Natural killer cell (primary cell): ENCODE data around the gene GIGYF2. TPM values are rescaled to one million over a fixed set of nuclear protein-coding genes. Genes with fewer than 3 reads are reported as not detected.

Experiments used
- ATAC-seq, 3 donors: fragments of 150-1000 bp in 2 of 3; fragments of 200-7000 bp in 1 of 3; cut with Tn5 transposase; 1 replicate in 1 of 3; 2 replicates in 2 of 3; pipeline ENCODE4 v1.10.0; 2021; ENCODE audit warnings: mild to moderate bottlenecking in 2 of 3, moderate library complexity in 2 of 3
- DNase-seq, 2 donors: peaks; one replicate each; pipeline versions ENCODE4 v3.0.0 to v3.0.0-alpha.2; 2013 to 2021; ENCODE audit warnings: mixed read lengths in 1 of 2
- H3K27ac ChIP-seq: one replicate; pipeline ENCODE4 v1.5.1; 2013; ENCODE audit warnings: mild to moderate bottlenecking, low read length
- H3K27me3 ChIP-seq: one replicate; pipeline ENCODE4 v1.6.1; 2013; ENCODE audit warnings: low read length; ENCODE audit not compliant: control insufficient read depth, insufficient read depth
- H3K36me3 ChIP-seq: one replicate; pipeline ENCODE4 v1.6.1; 2013; ENCODE audit warnings: low read length; ENCODE audit not compliant: control insufficient read depth, insufficient read depth
- H3K4me1 ChIP-seq: one replicate; pipeline ENCODE4 v1.6.1; 2013; ENCODE audit warnings: low read length; ENCODE audit not compliant: control insufficient read depth, insufficient read depth
- H3K4me3 ChIP-seq: one replicate; pipeline ENCODE4 v1.5.1; 2013; ENCODE audit warnings: low read length
- H3K9me3 ChIP-seq: one replicate; pipeline ENCODE4 v1.6.1; 2013; ENCODE audit warnings: low read length; ENCODE audit not compliant: control insufficient read depth, insufficient read depth
- H3K27ac Mint-ChIP-seq, 2 donors: one replicate each; pipeline ENCODE4 v1.8.0; 2022; ENCODE audit warnings: mild to moderate bottlenecking in 2 of 2, mixed read lengths in 2 of 2, moderate library complexity in 1 of 2
- H3K27me3 Mint-ChIP-seq, 2 donors: one replicate each; pipeline ENCODE4 v1.8.0; 2022; ENCODE audit warnings: low read depth in 2 of 2, mixed read lengths in 2 of 2
- H3K36me3 Mint-ChIP-seq: one replicate; pipeline ENCODE4 v1.8.0; 2022; ENCODE audit warnings: mixed read lengths
- H3K4me1 Mint-ChIP-seq, 2 donors: one replicate each; pipeline ENCODE4 v1.8.0; 2022; ENCODE audit warnings: mixed read lengths in 2 of 2
- H3K4me3 Mint-ChIP-seq: one replicate; pipeline ENCODE4 v1.8.0; 2022; ENCODE audit warnings: mild to moderate bottlenecking, moderate library complexity, mixed read lengths
- H3K9me3 Mint-ChIP-seq, 2 donors: one replicate each; pipeline ENCODE4 v1.8.0; 2022; ENCODE audit warnings: mixed read lengths in 2 of 2
- CTCF ChIP-seq: fragments of 200-600 bp; IDR thresholded peaks from one replicate; pipeline ENCODE4 v1.8.0; 2022; ENCODE audit warnings: antibody characterized with exemption
- WGBS: methylation state at CpG from one replicate; pipeline ENCODE4 v1.1.7; 2013; ENCODE audit warnings: missing lambda C conversion rate; ENCODE audit not compliant: insufficient coverage; 5-methylcytosine and 5-hydroxymethylcytosine counted together
- intact Hi-C: fragments of 100-400 bp; cut with micrococcal nuclease; formaldehyde crosslinking; loops from one replicate; pipeline ENCODE4 v1.14.2; 2022
- total RNA-seq, 4 donors: library from RNA; stranded (reverse); fragments of 120-200 nt in 1 of 4; gene quantifications; one replicate each; pipeline versions ENCODE4 v1.2.3 to v1.2.4, GENCODE V29; 2013 to 2022

Gene GIGYF2
- total RNA-seq, 3 donors from 2014 or later (not counting 1 experiment from before 2014, with no cell fraction given), result 73.6 to 85.3 (median 80.1) TPM

- Mint-ChIP-seq H3K27ac (no peak overlapping the region), H3K9me3 (no peaks in the 10 kb centered on the region), H3K4me3 (no peak overlapping the region), H3K27me3 (no peaks in the 10 kb centered on the region), H3K36me3 (no peaks in the 10 kb centered on the region), H3K4me1 (peaks cover 8 to 19% of the 10 kb centered on the region in 2 donors)
- Histone ChIP-seq H3K4me1 (peaks cover 10% of the 10 kb centered on the region), H3K27me3 (no peaks in the 10 kb centered on the region), H3K27ac (no peak overlapping the region), H3K4me3 (no peak overlapping the region), H3K9me3 (no peaks in the 10 kb centered on the region), H3K36me3 (no peaks in the 10 kb centered on the region)
- ATAC-seq (no peak), DNase-seq (no peak)
- intact Hi-C loops, result no loop called here
- WGBS, result 99% methylated on average over 4 of the region's 4 CpGs
- TF ChIP-seq CTCF, result no peak
Observed at GRCh38 chr2:232693344-232693743, 3.8 kb upstream of the GIGYF2 start.

- no peak for TF ChIP-seq CTCF
- Mint-ChIP-seq H3K36me3 (no peaks in the 10 kb centered on the region), H3K4me1 (peaks cover 29 to 39% of the 10 kb centered on the region in 2 donors), H3K9me3 (no peaks in the 10 kb centered on the region), H3K27me3 (no peaks in the 10 kb centered on the region), H3K4me3 (peak overlapping the region; percentile 93), H3K27ac (peak overlapping the region; percentile 85 to 86)
- Histone ChIP-seq H3K4me1 (peaks cover 16% of the 10 kb centered on the region), H3K9me3 (no peaks in the 10 kb centered on the region), H3K27me3 (no peaks in the 10 kb centered on the region), H3K4me3 (peak overlapping the region; percentile 88), H3K36me3 (no peaks in the 10 kb centered on the region), H3K27ac (peak overlapping the region; percentile 33)
- DNase-seq (no peak), ATAC-seq (no peak)
- 54% methylated on average over 10 of the region's 10 CpGs for WGBS
- intact Hi-C loops, result no loop called here
Observed at GRCh38 chr2:232696609-232697058, 497 bp upstream of the GIGYF2 start.

- Histone ChIP-seq H3K4me3 (peak overlapping the region; percentile 88), H3K4me1 (peaks cover 16% of the 10 kb centered on the region), H3K9me3 (no peaks in the 10 kb centered on the region), H3K27me3 (no peaks in the 10 kb centered on the region), H3K36me3 (no peaks in the 10 kb centered on the region), H3K27ac (peak overlapping the region; percentile 79)
- Mint-ChIP-seq H3K4me1 (peaks cover 29 to 39% of the 10 kb centered on the region in 2 donors), H3K36me3 (no peaks in the 10 kb centered on the region), H3K4me3 (peak overlapping the region; percentile 93), H3K9me3 (no peaks in the 10 kb centered on the region), H3K27ac (peak overlapping the region; percentile 85 to 86), H3K27me3 (no peaks in the 10 kb centered on the region)
- no peak for TF ChIP-seq CTCF
- ATAC-seq (no peak), DNase-seq (no peak)
- intact Hi-C loops, result no loop called here
- WGBS, result under 1% methylated on average over 11 of the region's 11 CpGs
Observed at GRCh38 chr2:232697807-232698110, 628 bp downstream of the GIGYF2 start.

- Histone ChIP-seq H3K27ac (no peak overlapping the region), H3K4me1 (peaks cover 16% of the 10 kb centered on the region), H3K27me3 (no peaks in the 10 kb centered on the region), H3K4me3 (no peak overlapping the region), H3K9me3 (no peaks in the 10 kb centered on the region), H3K36me3 (peaks cover 7% of the 10 kb centered on the region)
- 72% methylated on average over 4 of the region's 4 CpGs for WGBS
- DNase-seq (no peak), ATAC-seq (no peak)
- H3K9me3 Mint-ChIP-seq, result no peaks in the 10 kb centered on the region
- no peaks in the 10 kb centered on the region for H3K36me3 Mint-ChIP-seq
- H3K4me3 Mint-ChIP-seq, result peak overlapping the region; percentile 93
- intact Hi-C loops, result no loop called here
- peak overlapping the region; percentile 85 to 86 for H3K27ac Mint-ChIP-seq
- TF ChIP-seq CTCF, result no peak
- no peaks in the 10 kb centered on the region for H3K27me3 Mint-ChIP-seq
- peaks cover 35 to 43% of the 10 kb centered on the region in 2 donors for H3K4me1 Mint-ChIP-seq
Observed at GRCh38 chr2:232698556-232699091, 1.5 kb downstream of the GIGYF2 start.
